DMS 273 treated with DMSO at 0.1 percent for 48 hours (cell line): Measurements from ENCODE around the gene LRRFIP1.
"Not testable (repeated sequence)": the region's sequence is repeated elsewhere in the genome, so short reads cannot be mapped to it uniquely, and the experiment has no call there.

Experiments
- DNase-seq: peaks from one replicate; lab custom pipeline; 2025; lab: John Stamatoyannopoulos, UW

The LRRFIP1 gene

GRCh38 chr2:237627441-237628246, at the start of gene LRRFIP1:
Gene LRRFIP1 (plus strand): TSS chr2:237627587. CDS start chr2:237627645, 58 bp downstream.
- no peak for DNase-seq

- no peak for DNase-seq
These were observed 49.2 kb upstream of the LRRFIP1 start for GRCh38 chr2:237577956-237578870.

GRCh38 chr2:237581326-237581725, 46.1 kb upstream of the LRRFIP1 start:
- DNase-seq = no peak

- no peak for DNase-seq
These were observed 45.3 kb upstream of the LRRFIP1 start for GRCh38 chr2:237581751-237582746.

- no peak for DNase-seq
These were observed 43.7 kb upstream of the LRRFIP1 start for GRCh38 chr2:237583385-237584295.

- DNase-seq = no peak
These were observed 41.7 kb upstream of the LRRFIP1 start for GRCh38 chr2:237585590-237586221.

- no peak for DNase-seq
These were observed 39.2 kb upstream of the LRRFIP1 start for GRCh38 chr2:237588044-237588696.

GRCh38 chr2:237590272-237591140, 36.9 kb upstream of the LRRFIP1 start, which contains the start of gene RAB17:
Gene RAB17 (minus strand): TSS chr2:237590734. CDS start chr2:237586154, 4,580 bp downstream.
- no peak for DNase-seq

GRCh38 chr2:237591141-237591881, 36.1 kb upstream of the LRRFIP1 start:
- no peak for DNase-seq

- DNase-seq = no peak
These were observed 34.9 kb upstream of the LRRFIP1 start for GRCh38 chr2:237592425-237592980.

GRCh38 chr2:237593036-237593435, 34.4 kb upstream of the LRRFIP1 start:
- no peak for DNase-seq

GRCh38 chr2:237593596-237594320, 33.6 kb upstream of the LRRFIP1 start:
- DNase-seq = no peak

GRCh38 chr2:237594514-237594871, 32.9 kb upstream of the LRRFIP1 start:
- DNase-seq = no peak

- not testable (repeated sequence) for DNase-seq
These were observed 31.4 kb upstream of the LRRFIP1 start for GRCh38 chr2:237595829-237596519.

- no peak for DNase-seq
These were observed 30.7 kb upstream of the LRRFIP1 start for GRCh38 chr2:237596520-237597195.
